GM19023 (cell line): ENCODE data around the gene NCKAP5.

Experiments
- ATAC-seq: cut with Tn5 transposase; IDR thresholded peaks from one replicate; pipeline ENCODE4 v1.9.1; 2021; ENCODE audit warnings: mild to moderate bottlenecking, moderate library complexity; ENCODE audit not compliant: unreplicated experiment

The NCKAP5 gene

GRCh38 chr2:133360190-133360589 is 208.1 kb downstream of the NCKAP5 start:
- no peak for ATAC-seq

GRCh38 chr2:133352719-133353118 is 215.5 kb downstream of the NCKAP5 start:
- ATAC-seq, result no peak

- ATAC-seq, result no peak
These were observed 221.6 kb downstream of the NCKAP5 start for GRCh38 chr2:133346654-133347053.

GRCh38 chr2:133345638-133346037 is 222.6 kb downstream of the NCKAP5 start:
- ATAC-seq, result no peak

GRCh38 chr2:133344849-133345248 is 223.4 kb downstream of the NCKAP5 start:
- no peak for ATAC-seq

- no peak for ATAC-seq
These were observed 225.3 kb downstream of the NCKAP5 start for GRCh38 chr2:133343018-133343352.

GRCh38 chr2:133342286-133343017 is 225.8 kb downstream of the NCKAP5 start:
- ATAC-seq, result no peak

- no peak for ATAC-seq
These were observed 226.7 kb downstream of the NCKAP5 start for GRCh38 chr2:133341575-133341974.

GRCh38 chr2:133338224-133338623 is 230.0 kb downstream of the NCKAP5 start:
- ATAC-seq, result no peak

- no peak for ATAC-seq
These were observed 233.3 kb downstream of the NCKAP5 start for GRCh38 chr2:133334923-133335322.

GRCh38 chr2:133333181-133333580 is 235.1 kb downstream of the NCKAP5 start:
- no peak for ATAC-seq

- ATAC-seq, result no peak
These were observed 236.8 kb downstream of the NCKAP5 start for GRCh38 chr2:133331436-133331835.

- ATAC-seq, result no peak
These were observed 241.4 kb downstream of the NCKAP5 start for GRCh38 chr2:133326652-133327397.

- ATAC-seq, result no peak
These were observed 244.1 kb downstream of the NCKAP5 start for GRCh38 chr2:133324150-133324561.

- no peak for ATAC-seq
These were observed 245.4 kb downstream of the NCKAP5 start for GRCh38 chr2:133322909-133323308.

- no peak for ATAC-seq
These were observed 251.1 kb downstream of the NCKAP5 start for GRCh38 chr2:133317178-133317577.

GRCh38 chr2:133316557-133316956 is 251.7 kb downstream of the NCKAP5 start:
- ATAC-seq, result no peak

GRCh38 chr2:133315280-133315679 is 253.0 kb downstream of the NCKAP5 start:
- no peak for ATAC-seq

GRCh38 chr2:133314795-133315194 is 253.5 kb downstream of the NCKAP5 start:
- no peak for ATAC-seq

GRCh38 chr2:133312038-133312729 is 256.1 kb downstream of the NCKAP5 start:
- ATAC-seq, result no peak

- no peak for ATAC-seq
These were observed 262.0 kb downstream of the NCKAP5 start for GRCh38 chr2:133306236-133306635.

- ATAC-seq, result no peak
These were observed 263.9 kb downstream of the NCKAP5 start for GRCh38 chr2:133304344-133304743.
